ENCODE data around the gene PRR20G. TPM values are rescaled to one million over a fixed set of nuclear protein-coding genes. Genes with fewer than 3 reads are reported as not detected.

Gene PRR20G
- total and polyA plus RNA-seq, 10 of the 15 experiments (the other 5 are each of a cell fraction or from before 2014, with no cell fraction given): not detected

DNA sequence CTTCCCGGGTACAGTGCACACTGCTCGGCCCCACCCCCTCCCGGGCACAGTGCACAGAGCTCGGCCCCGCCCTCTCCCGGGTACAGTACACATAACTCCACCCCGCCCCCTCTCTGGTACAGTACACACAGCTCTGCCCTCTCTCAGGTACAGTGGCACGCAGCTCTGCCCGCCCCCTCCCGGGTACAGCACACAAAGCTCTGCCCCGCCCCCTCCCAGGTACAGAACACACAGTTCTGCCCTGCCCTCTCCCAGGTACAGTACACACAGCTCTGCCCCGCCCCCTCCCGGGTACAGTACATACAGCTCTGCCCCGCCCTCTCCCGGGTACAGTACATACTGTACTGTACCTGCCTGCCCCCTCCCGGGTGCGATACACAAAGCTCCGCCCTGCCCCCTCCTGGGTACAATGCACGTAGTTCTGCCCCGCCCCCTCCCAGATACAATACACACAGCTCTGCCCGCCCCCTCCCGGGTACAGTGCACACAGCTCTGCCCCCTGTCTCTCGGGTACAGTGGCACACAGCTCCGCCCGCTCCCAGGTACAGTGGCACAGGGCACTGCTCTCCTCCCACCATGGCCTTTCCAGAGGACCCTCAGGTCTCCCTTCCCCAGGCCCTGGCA is 16.4 kb upstream of the PRR20G start:
- no peaks in the 10 kb centered on the region for H3K79me2 ChIP-seq (ENCODE audit: control insufficient read depth, insufficient read depth, low read length)
- intact Hi-C loops (cut with micrococcal nuclease; ENCODE audit: unreplicated experiment) (no loop called here), in situ Hi-C loops (cut with MboI) (no loop called here)
- ChIA-PET CTCF (interaction anchor here (1.2 kb wide), 1 partner anchor 88 kb away, joined by 4 read pairs; no protein-coding TSS in a partner anchor), RAD21 (ENCODE audit: unreplicated experiment) (interaction anchor here (0.6 to 0.9 kb wide), 3 partner anchors 77 to 356 kb away, joined by 3 to 4 read pairs (median 3); no protein-coding TSS in a partner anchor), POLR2A (no interaction called here), SMC1A (ENCODE audit: uncharacterized antibody, unreplicated experiment) (interaction anchor here (0.8 to 1.4 kb wide), 2 partner anchors 76 to 83 kb away, joined by 3 read pairs; no protein-coding TSS in a partner anchor)
- no peaks in the 10 kb centered on the region; the same call in 1 of the 2 replicates for H3K4me1 ChIP-seq (ENCODE audit: control insufficient read depth, insufficient read depth, low read length)
- no TSS peak for BruUV-seq (replicated peaks)
- H3K36me3 ChIP-seq (ENCODE audit: control insufficient read depth in 2 of 2, insufficient read depth in 2 of 2, low read length in 1 of 2): no peaks in the 10 kb centered on the region
- WGBS (ENCODE audit: insufficient coverage, insufficient replicate concordance, low lambda C conversion rate, missing lambda C conversion rate): 42% methylated on average over 14 of the region's 25 CpGs
- peak; percentile 51 for ATAC-seq
- no peaks in the 10 kb centered on the region for H3K27me3 ChIP-seq (replicated peaks in 1 of 2; ENCODE audit: control insufficient read depth in 2 of 2, insufficient read depth in 2 of 2, low read length in 1 of 2)
- H2AFZ ChIP-seq (ENCODE audit: control insufficient read depth, low read depth, low read length): no peak overlapping the region
- TF ChIP-seq FOXM1 (IDR thresholded peaks at IDR 0.05; ENCODE audit: low read depth, low read length): no peak
- no peak for TF ChIP-seq MEF2A (IDR thresholded peaks at IDR 0.05; ENCODE audit: insufficient read depth, low read depth, low read length)
- TF ChIP-seq NBN (IDR thresholded peaks at IDR 0.05): no peak
- TF ChIP-seq, protein P1, sequence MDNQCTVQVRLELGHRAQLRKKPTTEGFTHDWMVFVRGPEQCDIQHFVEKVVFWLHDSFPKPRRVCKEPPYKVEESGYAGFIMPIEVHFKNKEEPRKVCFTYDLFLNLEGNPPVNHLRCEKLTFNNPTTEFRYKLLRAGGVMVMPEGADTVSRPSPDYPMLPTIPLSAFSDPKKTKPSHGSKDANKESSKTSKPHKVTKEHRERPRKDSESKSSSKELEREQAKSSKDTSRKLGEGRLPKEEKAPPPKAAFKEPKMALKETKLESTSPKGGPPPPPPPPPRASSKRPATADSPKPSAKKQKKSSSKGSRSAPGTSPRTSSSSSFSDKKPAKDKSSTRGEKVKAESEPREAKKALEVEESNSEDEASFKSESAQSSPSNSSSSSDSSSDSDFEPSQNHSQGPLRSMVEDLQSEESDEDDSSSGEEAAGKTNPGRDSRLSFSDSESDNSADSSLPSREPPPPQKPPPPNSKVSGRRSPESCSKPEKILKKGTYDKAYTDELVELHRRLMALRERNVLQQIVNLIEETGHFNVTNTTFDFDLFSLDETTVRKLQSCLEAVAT (IDR thresholded peaks at IDR 0.05): no peak
- TF ChIP-seq, protein P2, sequence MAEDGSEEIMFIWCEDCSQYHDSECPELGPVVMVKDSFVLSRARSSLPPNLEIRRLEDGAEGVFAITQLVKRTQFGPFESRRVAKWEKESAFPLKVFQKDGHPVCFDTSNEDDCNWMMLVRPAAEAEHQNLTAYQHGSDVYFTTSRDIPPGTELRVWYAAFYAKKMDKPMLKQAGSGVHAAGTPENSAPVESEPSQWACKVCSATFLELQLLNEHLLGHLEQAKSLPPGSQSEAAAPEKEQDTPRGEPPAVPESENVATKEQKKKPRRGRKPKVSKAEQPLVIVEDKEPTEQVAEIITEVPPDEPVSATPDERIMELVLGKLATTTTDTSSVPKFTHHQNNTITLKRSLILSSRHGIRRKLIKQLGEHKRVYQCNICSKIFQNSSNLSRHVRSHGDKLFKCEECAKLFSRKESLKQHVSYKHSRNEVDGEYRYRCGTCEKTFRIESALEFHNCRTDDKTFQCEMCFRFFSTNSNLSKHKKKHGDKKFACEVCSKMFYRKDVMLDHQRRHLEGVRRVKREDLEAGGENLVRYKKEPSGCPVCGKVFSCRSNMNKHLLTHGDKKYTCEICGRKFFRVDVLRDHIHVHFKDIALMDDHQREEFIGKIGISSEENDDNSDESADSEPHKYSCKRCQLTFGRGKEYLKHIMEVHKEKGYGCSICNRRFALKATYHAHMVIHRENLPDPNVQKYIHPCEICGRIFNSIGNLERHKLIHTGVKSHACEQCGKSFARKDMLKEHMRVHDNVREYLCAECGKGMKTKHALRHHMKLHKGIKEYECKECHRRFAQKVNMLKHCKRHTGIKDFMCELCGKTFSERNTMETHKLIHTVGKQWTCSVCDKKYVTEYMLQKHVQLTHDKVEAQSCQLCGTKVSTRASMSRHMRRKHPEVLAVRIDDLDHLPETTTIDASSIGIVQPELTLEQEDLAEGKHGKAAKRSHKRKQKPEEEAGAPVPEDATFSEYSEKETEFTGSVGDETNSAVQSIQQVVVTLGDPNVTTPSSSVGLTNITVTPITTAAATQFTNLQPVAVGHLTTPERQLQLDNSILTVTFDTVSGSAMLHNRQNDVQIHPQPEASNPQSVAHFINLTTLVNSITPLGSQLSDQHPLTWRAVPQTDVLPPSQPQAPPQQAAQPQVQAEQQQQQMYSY (CRISPR knock-in tag; IDR thresholded peaks at IDR 0.05): no peak
- no peak for TF ChIP-seq NFYB (IDR thresholded peaks at IDR 0.05; ENCODE audit: insufficient read depth, low read depth, low read length)
- TF ChIP-seq, protein P3, sequence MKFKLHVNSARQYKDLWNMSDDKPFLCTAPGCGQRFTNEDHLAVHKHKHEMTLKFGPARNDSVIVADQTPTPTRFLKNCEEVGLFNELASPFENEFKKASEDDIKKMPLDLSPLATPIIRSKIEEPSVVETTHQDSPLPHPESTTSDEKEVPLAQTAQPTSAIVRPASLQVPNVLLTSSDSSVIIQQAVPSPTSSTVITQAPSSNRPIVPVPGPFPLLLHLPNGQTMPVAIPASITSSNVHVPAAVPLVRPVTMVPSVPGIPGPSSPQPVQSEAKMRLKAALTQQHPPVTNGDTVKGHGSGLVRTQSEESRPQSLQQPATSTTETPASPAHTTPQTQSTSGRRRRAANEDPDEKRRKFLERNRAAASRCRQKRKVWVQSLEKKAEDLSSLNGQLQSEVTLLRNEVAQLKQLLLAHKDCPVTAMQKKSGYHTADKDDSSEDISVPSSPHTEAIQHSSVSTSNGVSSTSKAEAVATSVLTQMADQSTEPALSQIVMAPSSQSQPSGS (IDR thresholded peaks at IDR 0.05; ENCODE audit: low read length): no peak
- TF ChIP-seq STAT3 (IDR thresholded peaks at IDR 0.05; ENCODE audit: low read depth, low read length): no peak
- TF ChIP-seq GATAD2B (conservative IDR thresholded peaks at IDR 0.05; ENCODE audit: low read depth): no peak
- TF ChIP-seq ZSCAN29 (IDR thresholded peaks at IDR 0.05): no peak
- FAIRE-seq: no peak
- H3K9ac ChIP-seq (ENCODE audit: control insufficient read depth, insufficient read depth, low read length): no peak overlapping the region
- H3K9me3 ChIP-seq (replicated peaks; ENCODE audit: control insufficient read depth, insufficient read depth, low read length): no peaks in the 10 kb centered on the region; the same call in 2 of the 3 replicates
- no peak for DNase-seq (ENCODE audit: low read depth, low spot score)
- H3K4me2 ChIP-seq (ENCODE audit: control insufficient read depth, insufficient read depth): no peak overlapping the region
- H4K20me1 ChIP-seq (ENCODE audit: control insufficient read depth, insufficient read depth): no peaks in the 10 kb centered on the region
- no peak overlapping the region for H3K27ac ChIP-seq (ENCODE audit: control insufficient read depth, insufficient read depth)
- no peak overlapping the region for H3K4me3 ChIP-seq
